ENCODE measurements around the gene PERM1. TPM values are rescaled to one million over a fixed set of nuclear protein-coding genes. Genes with fewer than 3 reads are reported as not detected.

Gene PERM1
- total RNA-seq, 1 experiment from 2014 or later = not detected

GRCh38 chr1:961132-961669 lies 20.7 kb downstream of the PERM1 start:
- H3K4me1 Mint-ChIP-seq = peaks cover 14% of the 10 kb centered on the region
- H3K4me3 Mint-ChIP-seq = peak overlapping the region; percentile 58
- peak; percentile 3; the same call in 1 of the 2 replicates for ATAC-seq
- DNase-seq (ENCODE audit: low spot score) = no peak
- ChIA-PET POLR2A (no interaction called here), CTCF (interaction anchor here (0.9 to 1.6 kb wide), 3 partner anchors 9 to 103 kb away, joined by 3 read pairs; no protein-coding TSS in a partner anchor)
- peaks cover 7% of the 10 kb centered on the region for H3K36me3 Mint-ChIP-seq
- no peaks in the 10 kb centered on the region for H3K9me3 Mint-ChIP-seq
- no peak overlapping the region for H3K27ac Mint-ChIP-seq
- H3K27me3 Mint-ChIP-seq (ENCODE audit: low read depth) = peaks cover 9% of the 10 kb centered on the region
- TF ChIP-seq ZMAT4 (CRISPR knock-in tag; IDR thresholded peaks at IDR 0.05) (no peak), IRF1 (CRISPR knock-in tag; IDR thresholded peaks at IDR 0.05) (0 out of 2 replicates have a peak, but pooled peaks have one; percentile 16), CREB1 (CRISPR knock-in tag; IDR thresholded peaks at IDR 0.05) (0 out of 2 replicates have a peak, but pooled peaks have one; percentile 23), FOXK1 (CRISPR knock-in tag; IDR thresholded peaks at IDR 0.05) (no peak), RORB (CRISPR knock-in tag; IDR thresholded peaks at IDR 0.05) (no peak), FOXP1 (CRISPR knock-in tag; IDR thresholded peaks at IDR 0.05; ENCODE audit: borderline replicate concordance) (peak; percentile 85; the same call in 1 of the 2 replicates), CREM (CRISPR knock-in tag; IDR thresholded peaks at IDR 0.05) (no peak), RELA (CRISPR knock-in tag; IDR thresholded peaks at IDR 0.05; ENCODE audit: borderline replicate concordance) (0 out of 2 replicates have a peak, but pooled peaks have one; percentile 58), MYBL2 (CRISPR knock-in tag; IDR thresholded peaks at IDR 0.05) (0 out of 2 replicates have a peak, but pooled peaks have one; percentile 37), GRHL2 (CRISPR knock-in tag; IDR thresholded peaks at IDR 0.05; ENCODE audit: insufficient replicate concordance, severe bottlenecking) (no peak), ETV6 (CRISPR knock-in tag; IDR thresholded peaks at IDR 0.05) (no peak), CBFB (CRISPR knock-in tag; IDR thresholded peaks at IDR 0.05; ENCODE audit: low read depth) (no peak), ESRRA (CRISPR knock-in tag; IDR thresholded peaks at IDR 0.05; ENCODE audit: borderline replicate concordance) (peak; percentile 81; the same call in 1 of the 2 replicates), ATF2 (CRISPR knock-in tag; IDR thresholded peaks at IDR 0.05; ENCODE audit: borderline replicate concordance, low read depth) (no peak), HMGA2 (CRISPR knock-in tag; IDR thresholded peaks at IDR 0.05) (no peak), ATF3 (CRISPR knock-in tag; conservative IDR thresholded peaks at IDR 0.05) (0 out of 2 replicates have a peak, but pooled peaks have one; percentile 49), JAZF1 (CRISPR knock-in tag; IDR thresholded peaks at IDR 0.05) (no peak), ZNF317 (CRISPR knock-in tag; IDR thresholded peaks at IDR 0.05; ENCODE audit: borderline replicate concordance, low read depth) (0 out of 2 replicates have a peak, but pooled peaks have one; percentile 30)
- TF ChIP-seq, protein P1, sequence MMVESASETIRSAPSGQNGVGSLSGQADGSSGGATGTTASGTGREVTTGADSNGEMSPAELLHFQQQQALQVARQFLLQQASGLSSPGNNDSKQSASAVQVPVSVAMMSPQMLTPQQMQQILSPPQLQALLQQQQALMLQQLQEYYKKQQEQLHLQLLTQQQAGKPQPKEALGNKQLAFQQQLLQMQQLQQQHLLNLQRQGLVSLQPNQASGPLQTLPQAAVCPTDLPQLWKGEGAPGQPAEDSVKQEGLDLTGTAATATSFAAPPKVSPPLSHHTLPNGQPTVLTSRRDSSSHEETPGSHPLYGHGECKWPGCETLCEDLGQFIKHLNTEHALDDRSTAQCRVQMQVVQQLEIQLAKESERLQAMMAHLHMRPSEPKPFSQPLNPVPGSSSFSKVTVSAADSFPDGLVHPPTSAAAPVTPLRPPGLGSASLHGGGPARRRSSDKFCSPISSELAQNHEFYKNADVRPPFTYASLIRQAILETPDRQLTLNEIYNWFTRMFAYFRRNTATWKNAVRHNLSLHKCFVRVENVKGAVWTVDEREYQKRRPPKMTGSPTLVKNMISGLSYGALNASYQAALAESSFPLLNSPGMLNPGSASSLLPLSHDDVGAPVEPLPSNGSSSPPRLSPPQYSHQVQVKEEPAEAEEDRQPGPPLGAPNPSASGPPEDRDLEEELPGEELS (CRISPR knock-in tag; IDR thresholded peaks at IDR 0.05) = no peak
- TF ChIP-seq, protein P2, sequence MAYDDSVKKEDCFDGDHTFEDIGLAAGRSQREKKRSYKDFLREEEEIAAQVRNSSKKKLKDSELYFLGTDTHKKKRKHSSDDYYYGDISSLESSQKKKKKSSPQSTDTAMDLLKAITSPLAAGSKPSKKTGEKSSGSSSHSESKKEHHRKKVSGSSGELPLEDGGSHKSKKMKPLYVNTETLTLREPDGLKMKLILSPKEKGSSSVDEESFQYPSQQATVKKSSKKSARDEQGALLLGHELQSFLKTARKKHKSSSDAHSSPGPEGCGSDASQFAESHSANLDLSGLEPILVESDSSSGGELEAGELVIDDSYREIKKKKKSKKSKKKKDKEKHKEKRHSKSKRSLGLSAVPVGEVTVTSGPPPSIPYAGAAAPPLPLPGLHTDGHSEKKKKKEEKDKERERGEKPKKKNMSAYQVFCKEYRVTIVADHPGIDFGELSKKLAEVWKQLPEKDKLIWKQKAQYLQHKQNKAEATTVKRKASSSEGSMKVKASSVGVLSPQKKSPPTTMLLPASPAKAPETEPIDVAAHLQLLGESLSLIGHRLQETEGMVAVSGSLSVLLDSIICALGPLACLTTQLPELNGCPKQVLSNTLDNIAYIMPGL (CRISPR knock-in tag; IDR thresholded peaks at IDR 0.05) = 0 out of 2 replicates have a peak, but pooled peaks have one; percentile 14
- TF ChIP-seq, protein P3, sequence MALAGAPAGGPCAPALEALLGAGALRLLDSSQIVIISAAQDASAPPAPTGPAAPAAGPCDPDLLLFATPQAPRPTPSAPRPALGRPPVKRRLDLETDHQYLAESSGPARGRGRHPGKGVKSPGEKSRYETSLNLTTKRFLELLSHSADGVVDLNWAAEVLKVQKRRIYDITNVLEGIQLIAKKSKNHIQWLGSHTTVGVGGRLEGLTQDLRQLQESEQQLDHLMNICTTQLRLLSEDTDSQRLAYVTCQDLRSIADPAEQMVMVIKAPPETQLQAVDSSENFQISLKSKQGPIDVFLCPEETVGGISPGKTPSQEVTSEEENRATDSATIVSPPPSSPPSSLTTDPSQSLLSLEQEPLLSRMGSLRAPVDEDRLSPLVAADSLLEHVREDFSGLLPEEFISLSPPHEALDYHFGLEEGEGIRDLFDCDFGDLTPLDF (CRISPR knock-in tag; IDR thresholded peaks at IDR 0.05) = no peak
- TF ChIP-seq, protein P4, sequence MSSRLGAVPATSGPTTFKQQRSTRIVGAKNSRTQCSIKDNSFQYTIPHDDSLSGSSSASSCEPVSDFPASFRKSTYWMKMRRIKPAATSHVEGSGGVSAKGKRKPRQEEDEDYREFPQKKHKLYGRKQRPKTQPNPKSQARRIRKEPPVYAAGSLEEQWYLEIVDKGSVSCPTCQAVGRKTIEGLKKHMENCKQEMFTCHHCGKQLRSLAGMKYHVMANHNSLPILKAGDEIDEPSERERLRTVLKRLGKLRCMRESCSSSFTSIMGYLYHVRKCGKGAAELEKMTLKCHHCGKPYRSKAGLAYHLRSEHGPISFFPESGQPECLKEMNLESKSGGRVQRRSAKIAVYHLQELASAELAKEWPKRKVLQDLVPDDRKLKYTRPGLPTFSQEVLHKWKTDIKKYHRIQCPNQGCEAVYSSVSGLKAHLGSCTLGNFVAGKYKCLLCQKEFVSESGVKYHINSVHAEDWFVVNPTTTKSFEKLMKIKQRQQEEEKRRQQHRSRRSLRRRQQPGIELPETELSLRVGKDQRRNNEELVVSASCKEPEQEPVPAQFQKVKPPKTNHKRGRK (CRISPR knock-in tag; IDR thresholded peaks at IDR 0.05; ENCODE audit: borderline replicate concordance) = no peak
- TF ChIP-seq, protein P5, sequence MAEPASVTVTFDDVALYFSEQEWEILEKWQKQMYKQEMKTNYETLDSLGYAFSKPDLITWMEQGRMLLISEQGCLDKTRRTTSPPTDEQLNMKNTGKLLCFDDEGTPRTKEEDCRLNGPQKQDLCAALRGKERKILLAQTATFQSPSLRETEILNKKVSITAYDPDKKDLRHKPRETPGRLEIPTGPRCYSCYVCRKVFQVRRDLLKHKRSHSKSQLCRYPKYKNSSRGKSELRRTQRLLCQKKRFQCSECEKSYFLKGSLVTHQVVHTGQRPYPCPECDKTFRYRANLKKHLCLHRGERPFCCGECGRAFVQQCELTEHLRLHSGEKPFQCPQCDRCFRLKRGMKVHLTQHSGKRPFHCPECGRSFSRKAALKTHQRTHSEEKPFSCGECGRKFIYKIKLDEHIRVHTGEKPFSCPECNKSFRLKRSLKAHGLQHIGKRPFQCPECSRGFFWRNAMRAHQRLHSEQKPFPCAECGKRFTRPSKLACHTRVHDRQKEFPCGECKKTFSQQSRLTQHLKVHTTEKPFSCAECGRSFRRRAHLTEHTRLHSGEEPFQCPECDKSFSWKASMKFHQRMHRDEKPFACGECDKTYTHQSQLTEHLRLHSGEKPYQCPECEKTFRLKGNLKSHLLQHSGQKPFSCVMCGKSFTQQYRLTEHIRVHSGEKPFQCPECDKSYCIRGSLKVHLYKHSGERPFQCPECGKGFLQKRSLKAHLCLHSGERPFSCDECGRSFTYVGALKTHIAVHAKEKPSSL (CRISPR knock-in tag; conservative IDR thresholded peaks at IDR 0.05) = no peak
- TF ChIP-seq, protein P6, sequence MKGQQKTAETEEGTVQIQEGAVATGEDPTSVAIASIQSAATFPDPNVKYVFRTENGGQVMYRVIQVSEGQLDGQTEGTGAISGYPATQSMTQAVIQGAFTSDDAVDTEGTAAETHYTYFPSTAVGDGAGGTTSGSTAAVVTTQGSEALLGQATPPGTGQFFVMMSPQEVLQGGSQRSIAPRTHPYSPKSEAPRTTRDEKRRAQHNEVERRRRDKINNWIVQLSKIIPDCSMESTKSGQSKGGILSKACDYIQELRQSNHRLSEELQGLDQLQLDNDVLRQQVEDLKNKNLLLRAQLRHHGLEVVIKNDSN (CRISPR knock-in tag; IDR thresholded peaks at IDR 0.05) = peak; percentile 58; the same call in 1 of the 2 replicates

All from WTC11 (cell line).